Measurements from ENCODE around the gene MYL12A.

Gene MYL12A

DNA sequence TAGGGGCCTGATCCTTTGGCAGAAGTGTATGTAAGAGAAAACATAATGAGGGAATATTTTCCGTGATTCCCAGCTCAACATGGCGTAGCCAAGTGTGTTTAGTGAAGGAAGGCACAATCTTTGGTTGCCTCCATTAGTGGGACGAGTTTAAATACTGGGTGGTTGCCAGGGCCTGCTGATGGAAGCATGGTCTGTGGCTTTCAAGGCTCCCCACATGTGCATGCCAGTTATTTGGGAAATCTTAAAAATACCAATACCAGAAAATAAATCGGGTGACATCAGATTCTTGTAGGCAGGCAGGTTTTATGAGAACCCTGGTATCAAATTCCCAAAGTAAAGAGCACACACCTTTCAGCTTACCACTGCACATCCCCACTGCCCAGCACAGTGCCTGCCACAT, 7.1 kb downstream of the MYL12A start:
- no peak for TF ChIP-seq POLR2A (IDR thresholded peaks at IDR 0.05; ENCODE audit: low read depth, low read length)
- no peak for FAIRE-seq
- DNase-seq (ENCODE audit: insufficient read length, low spot score), result no peak

DNA sequence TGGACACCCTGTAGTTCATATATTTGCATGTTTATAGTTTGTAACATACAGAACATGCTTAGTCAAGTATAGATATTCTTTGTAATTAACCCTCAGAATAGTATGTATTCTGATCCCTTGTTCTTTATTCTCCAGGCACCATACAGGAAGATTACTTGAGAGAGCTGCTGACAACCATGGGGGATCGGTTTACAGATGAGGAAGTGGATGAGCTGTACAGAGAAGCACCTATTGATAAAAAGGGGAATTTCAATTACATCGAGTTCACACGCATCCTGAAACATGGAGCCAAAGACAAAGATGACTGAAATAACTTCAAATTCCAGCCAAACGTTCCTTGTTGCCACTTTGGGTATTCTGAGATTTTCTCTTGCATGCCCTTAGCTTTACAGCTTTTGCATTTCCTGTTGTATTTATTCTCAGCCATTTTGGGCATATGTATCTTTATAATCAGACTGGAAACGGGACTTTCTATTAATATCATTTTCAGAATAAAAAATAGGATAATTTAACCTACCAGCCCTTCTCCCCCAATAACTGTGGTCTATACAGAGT, 8.1 kb downstream of the MYL12A start:
- TF ChIP-seq POLR2A (IDR thresholded peaks at IDR 0.05; ENCODE audit: low read depth, low read length), result no peak
- DNase-seq (ENCODE audit: insufficient read length, low spot score) (no peak), FAIRE-seq (peak; percentile 83)

DNA sequence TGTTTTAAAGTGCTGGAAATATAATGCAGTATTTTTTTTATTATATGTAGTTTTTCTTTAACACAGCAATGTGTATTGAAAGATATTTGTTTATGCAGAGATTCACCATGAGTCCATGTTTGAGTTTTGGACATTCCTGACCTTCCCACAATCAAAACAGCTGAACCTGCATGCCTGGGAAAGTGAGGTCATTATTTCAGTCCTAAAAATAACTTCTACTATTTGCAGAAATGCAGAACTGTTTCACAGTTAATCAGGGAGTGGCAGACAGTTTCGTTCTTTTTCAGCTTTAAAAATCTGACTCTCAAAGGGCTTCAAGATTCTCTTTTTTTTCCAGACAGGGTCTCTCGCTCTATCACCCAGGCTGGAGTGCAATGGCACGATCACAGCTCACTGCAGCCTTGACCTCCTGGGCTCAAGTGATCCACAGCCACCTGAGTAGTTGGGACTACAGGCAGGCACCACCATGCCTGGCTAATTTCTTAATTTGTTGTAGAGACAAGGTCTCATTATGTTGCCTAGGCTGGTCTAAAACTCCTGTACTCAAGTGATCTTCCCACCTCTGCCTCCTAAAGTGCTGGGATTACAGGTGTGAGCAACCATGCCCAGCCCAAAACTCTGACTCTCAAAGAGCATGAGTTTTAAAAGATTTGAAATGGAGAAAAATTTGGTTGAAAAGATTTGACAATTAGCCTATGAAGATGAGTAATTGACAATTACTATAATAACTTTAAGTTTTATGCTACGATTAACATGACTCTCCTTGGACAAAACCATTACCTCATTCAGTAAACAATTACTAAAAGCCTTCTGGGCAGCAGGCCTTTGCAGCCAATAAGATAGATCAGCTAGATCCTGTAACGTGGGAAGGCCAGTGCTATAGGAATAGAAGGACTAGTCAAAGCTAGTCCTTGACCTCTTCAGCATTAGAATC, 9.4 kb downstream of the MYL12A start:
- DNase-seq (ENCODE audit: insufficient read length, low spot score), result no peak
- no peak for TF ChIP-seq POLR2A (IDR thresholded peaks at IDR 0.05; ENCODE audit: low read depth, low read length)
- peak; percentile 75 for FAIRE-seq

DNA sequence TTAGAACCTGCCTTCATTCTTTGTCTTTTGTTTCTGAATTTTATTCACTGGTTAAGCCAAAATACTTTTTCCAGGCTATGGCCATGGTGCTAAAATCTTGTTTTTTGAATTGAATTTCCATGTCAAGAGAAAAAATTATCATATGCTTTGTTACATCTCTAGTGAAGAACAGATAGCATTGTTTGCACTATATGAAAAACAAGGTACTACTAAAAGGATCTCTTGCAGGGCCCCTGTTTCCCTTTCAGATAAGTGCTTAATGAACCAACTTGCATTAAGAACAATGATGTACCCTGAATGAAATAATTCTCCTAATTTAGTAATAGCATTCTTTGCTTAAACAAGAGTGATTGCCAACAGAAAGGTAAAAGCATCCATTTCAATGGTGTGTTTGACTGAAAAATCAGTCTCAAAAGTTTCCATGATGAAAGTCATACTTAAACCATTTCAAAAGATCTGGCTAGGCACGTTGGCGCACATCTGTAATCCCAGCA, 10.1 kb downstream of the MYL12A start:
- no peak for TF ChIP-seq POLR2A (IDR thresholded peaks at IDR 0.05; ENCODE audit: low read depth, low read length)
- FAIRE-seq (no peak), DNase-seq (ENCODE audit: insufficient read length, low spot score) (no peak)

DNA sequence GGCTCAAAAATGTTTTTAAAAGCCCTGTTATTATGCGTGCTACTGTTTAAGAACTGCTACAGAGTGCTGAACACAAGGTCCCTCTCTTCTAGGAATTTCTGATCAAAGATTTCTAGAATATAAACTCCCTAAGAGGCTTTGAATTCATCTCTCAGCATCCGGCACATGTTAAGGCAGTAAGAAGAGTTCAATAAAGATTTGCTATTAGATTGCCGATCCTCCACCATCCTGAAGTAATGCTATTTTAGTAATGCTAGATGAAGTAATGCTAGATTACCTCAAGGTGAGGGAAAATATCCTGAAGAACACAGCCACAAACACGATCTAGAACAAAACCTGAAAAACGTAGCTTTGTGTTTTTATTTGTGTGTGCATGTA, 13.4 kb downstream of the MYL12A start:
- FAIRE-seq (no peak), DNase-seq (ENCODE audit: insufficient read length, low spot score) (no peak)
- no peak for TF ChIP-seq POLR2A (IDR thresholded peaks at IDR 0.05; ENCODE audit: low read depth, low read length)

DNA sequence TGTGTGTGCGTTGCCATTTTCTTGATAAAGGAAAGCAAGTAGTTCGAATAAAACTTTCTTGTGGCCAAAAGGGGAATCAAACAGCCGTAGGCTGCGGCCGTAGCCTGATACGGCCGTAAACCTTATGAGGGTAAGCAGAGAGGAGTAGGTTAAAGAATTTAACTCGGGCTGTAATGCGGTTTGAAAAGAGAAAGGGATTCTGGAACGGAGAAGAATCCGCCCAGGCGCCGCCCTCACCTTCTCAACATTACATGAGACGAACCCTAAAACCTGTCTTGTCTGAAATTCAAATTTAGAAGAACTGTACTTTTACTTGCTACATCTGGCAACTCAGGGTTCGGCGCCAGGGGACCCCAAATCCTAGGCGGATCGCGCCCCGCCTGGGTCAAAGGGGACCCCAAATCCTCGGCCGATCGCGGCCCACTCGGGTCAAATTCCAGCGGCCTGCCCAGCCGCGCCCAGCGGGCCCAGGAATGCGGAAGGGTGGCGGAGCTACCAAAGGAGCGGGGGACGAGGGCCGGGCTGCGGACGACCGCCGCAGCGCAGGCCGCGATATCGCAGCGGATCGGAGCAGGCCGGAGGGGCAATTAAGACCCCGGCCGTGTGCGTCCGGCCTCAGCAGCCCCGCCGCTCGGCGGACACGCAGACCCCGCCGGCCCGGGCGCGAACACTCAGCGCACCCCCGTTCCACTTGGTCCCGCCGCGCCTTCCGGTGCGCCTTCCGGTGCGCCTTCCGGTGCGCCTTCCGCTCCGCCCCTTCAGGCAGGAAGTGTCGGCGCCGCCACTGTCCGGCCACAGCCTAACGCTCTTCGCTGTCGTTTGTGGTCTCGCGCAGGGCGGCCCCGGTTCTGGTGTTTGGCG, 14.0 kb downstream of the MYL12A start, which contains the start of gene MYL12B:
Gene MYL12B, plus strand, starts transcription at position 761 of the 861 bp plus-strand sequence. CDS start 10,766 bp downstream, outside the sequence.
- peak; percentile 68 for FAIRE-seq
- DNase-seq (ENCODE audit: insufficient read length, low spot score), result peak; percentile 49
- TF ChIP-seq POLR2A (IDR thresholded peaks at IDR 0.05; ENCODE audit: low read depth, low read length), result peak; percentile 90

DNA sequence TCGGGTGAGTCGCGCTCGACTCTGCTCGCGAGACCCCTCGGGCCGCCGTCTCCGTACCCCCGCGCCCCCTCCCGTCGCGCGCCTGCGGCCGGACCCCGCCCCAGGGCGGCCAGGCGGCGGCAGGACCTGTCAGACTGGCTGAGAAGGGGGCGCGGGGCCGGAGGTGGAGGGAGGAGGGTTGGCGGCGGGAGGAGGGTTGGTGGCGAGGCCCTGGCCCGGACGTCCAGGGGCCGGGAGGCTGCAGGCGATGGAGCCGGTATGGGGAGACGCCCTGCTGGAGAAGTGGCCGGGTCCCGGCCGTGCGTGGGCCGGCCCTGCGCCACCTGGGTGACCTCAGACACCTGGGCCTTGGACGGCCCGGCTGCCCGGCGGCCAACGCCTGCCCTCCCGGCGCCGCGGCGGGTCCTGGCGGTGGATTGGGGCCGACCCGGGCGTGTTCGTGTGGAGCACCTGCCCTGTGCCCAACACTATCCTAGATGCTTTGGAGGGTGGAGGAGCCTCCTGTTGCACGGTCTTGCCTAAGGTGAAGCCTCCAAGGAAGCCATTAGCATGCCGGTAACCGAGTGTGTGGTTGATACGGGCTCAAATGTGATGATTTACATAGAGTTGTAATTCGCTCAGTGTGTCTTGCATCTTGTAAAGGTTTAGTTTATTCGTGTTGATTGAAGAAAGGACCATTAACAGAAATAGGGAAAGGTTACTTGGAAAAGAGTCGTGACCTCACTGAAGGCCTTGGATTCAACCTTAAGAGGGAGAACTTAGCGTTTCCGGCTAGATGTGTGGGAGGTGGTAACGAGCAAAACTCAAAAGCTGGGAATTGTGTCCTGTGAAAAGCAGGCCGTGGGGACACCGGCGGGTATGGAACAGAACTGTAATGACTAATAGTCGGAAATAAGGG, 14.9 kb downstream of the MYL12A start:
- FAIRE-seq (no peak), DNase-seq (ENCODE audit: insufficient read length, low spot score) (peak; percentile 38)
- TF ChIP-seq POLR2A (IDR thresholded peaks at IDR 0.05; ENCODE audit: low read depth, low read length), result no peak

DNA sequence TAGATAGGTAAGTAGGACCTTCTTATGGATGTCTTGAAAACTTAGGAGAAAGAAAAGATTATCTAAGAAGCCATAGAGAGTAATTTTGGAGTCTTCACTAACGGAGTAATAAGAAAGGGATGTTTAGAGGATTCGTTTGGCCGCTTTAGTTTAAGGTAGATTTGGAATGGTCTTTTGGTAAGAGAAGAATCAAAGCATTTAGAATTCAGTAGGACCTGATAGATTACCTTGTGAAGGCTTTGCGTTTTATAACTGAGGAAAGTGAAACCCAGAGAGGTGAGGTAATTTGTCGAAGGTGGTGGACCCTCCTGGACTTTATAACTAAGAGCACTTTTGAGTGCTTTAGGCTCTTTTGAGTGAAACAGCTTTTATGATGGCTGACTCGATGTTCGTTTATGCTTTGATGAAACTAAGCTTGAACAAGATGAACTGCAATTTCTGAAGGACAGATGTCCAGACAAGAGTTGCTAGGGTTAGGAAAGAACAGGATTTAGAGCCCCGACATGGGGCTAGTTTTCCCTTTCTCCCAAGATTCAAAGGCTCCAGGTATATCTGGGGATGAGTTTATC, 15.6 kb downstream of the MYL12A start:
- TF ChIP-seq POLR2A (IDR thresholded peaks at IDR 0.05; ENCODE audit: low read depth, low read length), result no peak
- DNase-seq (ENCODE audit: insufficient read length, low spot score) (no peak), FAIRE-seq (peak; percentile 20)

DNA sequence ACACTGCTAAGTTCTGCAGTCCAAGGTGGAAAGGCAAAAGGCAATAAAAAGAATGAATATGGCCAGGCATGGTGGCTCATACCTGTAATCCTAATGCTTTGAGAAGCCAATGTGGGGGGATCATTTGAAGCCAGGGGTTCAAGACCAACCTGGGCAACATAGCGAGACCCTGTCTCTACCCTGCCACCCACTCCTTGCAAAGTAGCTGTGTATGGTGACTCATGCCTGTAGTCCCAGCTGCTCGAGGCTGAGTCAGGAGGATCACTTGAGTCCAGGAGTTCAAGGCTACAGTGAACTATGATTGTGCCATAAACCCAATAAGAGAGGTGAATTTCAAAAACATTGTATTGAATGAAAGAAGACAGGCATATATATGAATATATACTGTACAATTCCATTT, 16.8 kb downstream of the MYL12A start:
- FAIRE-seq, result no peak
- no peak for TF ChIP-seq POLR2A (IDR thresholded peaks at IDR 0.05; ENCODE audit: low read depth, low read length)
- DNase-seq (ENCODE audit: insufficient read length, low spot score), result no peak

DNA sequence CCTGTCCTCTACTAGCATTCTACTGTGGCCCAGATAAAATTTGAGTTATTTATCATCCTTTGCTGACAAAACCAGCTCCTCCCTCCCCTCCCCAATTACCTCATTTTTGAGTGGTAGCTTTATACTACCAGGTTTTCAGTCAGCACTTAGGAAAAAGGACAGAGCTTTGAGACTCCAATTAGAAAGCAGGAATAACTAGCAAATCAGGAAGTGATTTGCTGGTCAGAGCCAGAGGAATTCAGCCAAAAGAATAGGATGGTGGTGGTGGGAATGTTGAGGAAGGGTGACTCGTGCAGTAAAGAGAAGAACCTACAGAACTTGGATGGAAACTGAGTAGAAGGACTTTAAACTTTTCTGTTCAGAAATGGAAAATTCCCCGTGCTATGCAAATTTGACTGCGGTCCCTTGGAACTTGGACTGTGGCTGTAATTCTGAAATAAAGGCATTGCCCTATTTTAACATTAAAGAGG, 18.0 kb downstream of the MYL12A start:
- FAIRE-seq (peak; percentile 27), DNase-seq (ENCODE audit: insufficient read length, low spot score) (no peak)
- no peak for TF ChIP-seq POLR2A (IDR thresholded peaks at IDR 0.05; ENCODE audit: low read depth, low read length)

DNA sequence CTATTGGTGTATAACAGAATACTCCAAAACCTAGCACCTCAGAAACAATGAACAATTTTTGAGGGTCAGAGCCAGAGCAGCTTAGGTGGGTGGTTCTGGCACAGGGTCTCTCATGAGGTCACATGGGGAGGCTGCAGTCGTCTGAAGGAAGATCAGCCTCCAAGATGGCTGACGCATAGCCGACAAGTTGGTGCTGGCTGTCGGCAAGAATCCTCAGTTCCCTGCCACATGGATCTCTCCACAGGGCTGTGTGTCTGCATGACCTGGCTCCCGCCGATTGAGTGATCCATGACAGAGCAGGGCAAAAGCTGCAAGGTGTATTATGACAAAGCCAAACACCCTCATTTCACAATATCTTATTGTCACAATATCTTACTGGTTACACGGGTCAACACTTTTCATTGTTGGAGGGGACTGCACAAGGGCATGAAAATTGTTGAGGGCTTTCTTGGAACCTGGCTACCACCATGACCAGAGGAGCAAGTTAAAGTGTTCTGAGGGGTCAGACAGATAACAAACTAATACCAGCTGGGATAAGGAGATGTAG, 18.5 kb downstream of the MYL12A start:
- TF ChIP-seq POLR2A (IDR thresholded peaks at IDR 0.05; ENCODE audit: low read depth, low read length), result no peak
- no peak for FAIRE-seq

DNA sequence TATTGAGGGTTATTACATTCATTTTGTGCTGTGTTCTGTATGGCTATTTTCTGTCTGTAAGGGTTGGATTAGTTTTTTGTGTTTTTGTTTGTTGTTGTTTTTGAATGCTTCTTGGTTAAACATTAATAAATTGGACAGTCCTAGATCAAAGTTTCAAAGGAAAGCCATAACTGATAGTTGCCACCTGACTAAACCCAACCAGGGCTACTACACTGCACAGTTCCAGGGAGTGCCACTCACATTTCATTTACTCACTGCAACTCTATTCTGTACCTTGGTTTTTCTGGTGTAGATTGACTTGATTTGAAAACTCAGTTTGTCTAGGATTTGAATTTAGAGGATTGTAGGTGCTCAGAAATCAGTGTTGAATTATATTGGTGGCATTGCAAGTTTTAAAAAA, 20.7 kb downstream of the MYL12A start:
- FAIRE-seq (peak; percentile 61), DNase-seq (ENCODE audit: insufficient read length, low spot score) (no peak)
- TF ChIP-seq POLR2A (IDR thresholded peaks at IDR 0.05; ENCODE audit: low read depth, low read length), result no peak

More for the DNA sequence above, 18.5 kb downstream of the MYL12A start:
- no peak for DNase-seq (ENCODE audit: insufficient read length, low spot score)

Data from H54 (cell line).